Hematopoietic multipotent progenitor cell treated with erythropoietin and hydrocortisone succinate and interleukin-3 and kit ligand, for 8 days (in vitro differentiated cells): Measurements from ENCODE around the gene XPNPEP3.
"Not testable (repeated sequence)": the region's sequence is repeated elsewhere in the genome, so short reads cannot be mapped to it uniquely, and the experiment has no call there.

ENCODE experiments used
- DNase-seq: peaks from one replicate; pipeline ENCODE4 v3.0.0-alpha.2; 2015

The XPNPEP3 gene

GRCh38 chr22:40856513-40857308 lies at the start of gene XPNPEP3, which contains the start of gene ST13:
Gene XPNPEP3, plus strand, starts transcription at chr22:40857148. Its CDS starts 34 bp downstream, at chr22:40857182.
Gene ST13, minus strand, starts transcription at chr22:40856639. Its CDS starts 99 bp downstream, at chr22:40856540.
- DNase-seq, result peak; percentile 98

- no peak for DNase-seq
These were observed 48.7 kb upstream of the XPNPEP3 start for GRCh38 chr22:40808018-40808841.

- DNase-seq, result peak; percentile 97
These were observed 43.0 kb upstream of the XPNPEP3 start for GRCh38 chr22:40813912-40814315.

GRCh38 chr22:40817737-40818136 lies 39.2 kb upstream of the XPNPEP3 start:
- DNase-seq, result no peak

- peak; percentile 33 for DNase-seq
These were observed 38.7 kb upstream of the XPNPEP3 start for GRCh38 chr22:40818192-40818746.

GRCh38 chr22:40818747-40819598 lies 38.0 kb upstream of the XPNPEP3 start, which contains the start of gene SLC25A17:
Gene SLC25A17, minus strand, starts transcription at chr22:40819346. Its CDS starts 98 bp downstream, at chr22:40819248.
- peak; percentile 88 for DNase-seq

- peak; percentile 48 for DNase-seq
These were observed 37.3 kb upstream of the XPNPEP3 start for GRCh38 chr22:40819599-40820140.

- no peak for DNase-seq
These were observed 33.5 kb upstream of the XPNPEP3 start for GRCh38 chr22:40823426-40823825.

GRCh38 chr22:40826292-40826691 lies 30.7 kb upstream of the XPNPEP3 start:
- not testable (repeated sequence) for DNase-seq

GRCh38 chr22:40826984-40827741 lies 29.8 kb upstream of the XPNPEP3 start:
- no peak for DNase-seq

GRCh38 chr22:40829131-40829530 lies 27.8 kb upstream of the XPNPEP3 start:
- DNase-seq, result no peak

- DNase-seq, result no peak
These were observed 22.3 kb upstream of the XPNPEP3 start for GRCh38 chr22:40834619-40835018.

- DNase-seq, result no peak
These were observed 18.5 kb upstream of the XPNPEP3 start for GRCh38 chr22:40838486-40838885.

- DNase-seq, result no peak
These were observed 12.0 kb upstream of the XPNPEP3 start for GRCh38 chr22:40844951-40845350.

- not testable (repeated sequence) for DNase-seq
These were observed 11.1 kb upstream of the XPNPEP3 start for GRCh38 chr22:40845816-40846215.

GRCh38 chr22:40853333-40853732 lies 3.6 kb upstream of the XPNPEP3 start:
- DNase-seq, result no peak

- peak; percentile 36 for DNase-seq
These were observed 3.0 kb upstream of the XPNPEP3 start for GRCh38 chr22:40853961-40854360.

- peak; percentile 89 for DNase-seq
These were observed 1.6 kb upstream of the XPNPEP3 start for GRCh38 chr22:40855071-40855978.

GRCh38 chr22:40855979-40856512 lies 902 bp upstream of the XPNPEP3 start:
- DNase-seq, result no peak
